K562 (cell line): ENCODE measurements around the gene MYO15B. TPM values are rescaled to one million over a fixed set of nuclear protein-coding genes. Genes with fewer than 3 reads are reported as not detected.

Experiments
- ATAC-seq: fragments of 200-7000 bp; cut with Tn5 transposase; 3 replicates; pipeline ENCODE4 v1.9.1; 2020; ENCODE audit warnings: moderate library complexity
- BruUV-seq: library from RNA; stranded (reverse); fragments of 400-500 nt; replicated peaks from 2 replicates; lab custom pipeline; 2021; lab: Mats Ljungman, UMichigan
- CTCF ChIA-PET: fragments of 300-600 bp; formaldehyde crosslinking; extraction: SDS; loops from one replicate; lab custom pipeline; 2021; ENCODE audit warnings: low intra/inter-chr PET ratio; lab: Yijun Ruan, JAX
- POLR2A ChIA-PET: fragments of 300-600, 350-650 bp; sonication (Branson Sonifier 250); formaldehyde crosslinking; extraction: SDS; loops from one replicate; lab custom pipeline; 2021; ENCODE audit warnings: antibody characterized with exemption, inconsistent platforms; lab: Yijun Ruan, JAX
- DNase-seq, 4 experiments: peaks; one replicate each; pipeline versions ENCODE4 v3.0.0 to v3.0.0-alpha.2; 2011 to 2018; ENCODE audit warnings: low spot score in 3 of 4, mixed read lengths in 3 of 4; ENCODE audit errors: extremely low read depth in 1 of 4
- FAIRE-seq: peaks from 2 replicates; lab custom pipeline; 2011; peaks lifted over from hg19 to GRCh38; lab: Jason Lieb, UNC
- H2AFZ ChIP-seq: 2 replicates; pipeline ENCODE4 v1.6.0; 2011; ENCODE audit warnings: low read depth, low read length, control low read depth, inconsistent platforms
- H3K27ac ChIP-seq: fragments of 200-600 bp; 3 replicates; pipeline ENCODE4 v1.8.0; 2011; ENCODE audit warnings: low read depth, mild to moderate bottlenecking, control low read depth, inconsistent platforms, low read length, moderate library complexity, mixed read lengths; ENCODE audit errors: extremely low read depth
- H3K27me3 ChIP-seq, 2 experiments: fragments of 300-600 bp in 1 of 2; 2 replicates in 1 of 2; 3 replicates in 1 of 2; pipeline versions ENCODE4 v1.6.0 to v1.8.0; 2011; ENCODE audit warnings: inconsistent platforms in 2 of 2, low read length in 2 of 2, mild to moderate bottlenecking in 1 of 2, mixed read lengths in 1 of 2, moderate library complexity in 1 of 2; ENCODE audit not compliant: control insufficient read depth in 2 of 2, insufficient read depth in 2 of 2
- H3K36me3 ChIP-seq: fragments of 300-600 bp; 3 replicates; pipeline ENCODE4 v1.8.0; 2011; ENCODE audit warnings: mild to moderate bottlenecking, low read length, inconsistent platforms; ENCODE audit not compliant: control insufficient read depth, insufficient read depth
- H3K4me1 ChIP-seq, 2 experiments: fragments of 200-600 bp in 1 of 2; replicated peaks in 1 of 2; 2 replicates in 1 of 2; 3 replicates in 1 of 2; pipeline versions ENCODE4 v1.5.1 to v1.8.0; 2011; ENCODE audit warnings: inconsistent platforms in 2 of 2, low read length in 2 of 2, mild to moderate bottlenecking in 1 of 2, mixed read lengths in 1 of 2, moderate library complexity in 1 of 2; ENCODE audit not compliant: control insufficient read depth in 2 of 2, insufficient read depth in 2 of 2
- H3K4me2 ChIP-seq: 2 replicates; pipeline ENCODE4 v1.6.1; 2011; ENCODE audit warnings: low read length, control low read depth, inconsistent platforms, mixed read lengths; ENCODE audit not compliant: insufficient read depth
- H3K4me3 ChIP-seq: fragments of 200-600 bp; sonication (generic), shearing (Covaris generic); 2 replicates; pipeline ENCODE4 v1.5.1; 2016; ENCODE audit warnings: control low read depth, inconsistent platforms
- H3K79me2 ChIP-seq: fragments of 200-600 bp; 3 replicates; pipeline ENCODE4 v1.8.0; 2011; ENCODE audit warnings: low read length, inconsistent platforms; ENCODE audit not compliant: control insufficient read depth, insufficient read depth
- H3K9ac ChIP-seq, 2 experiments: 2 replicates each; pipeline versions ENCODE4 v1.6.0 to v1.6.1; 2011; ENCODE audit warnings: low read depth in 2 of 2, low read length in 2 of 2, control low read depth in 1 of 2, inconsistent platforms in 1 of 2, mild to moderate bottlenecking in 1 of 2, mixed read lengths in 1 of 2; ENCODE audit not compliant: insufficient read depth in 1 of 2
- H3K9me1 ChIP-seq: one replicate; pipeline ENCODE4 v1.6.0; 2011; ENCODE audit warnings: inconsistent platforms, mild to moderate bottlenecking, low read length, moderate library complexity; ENCODE audit not compliant: control insufficient read depth, insufficient read depth
- H3K9me3 ChIP-seq: replicated peaks from 2 replicates; pipeline ENCODE4 v1.5.1; 2011; ENCODE audit warnings: low read depth, low read length, inconsistent platforms; ENCODE audit not compliant: control insufficient read depth, insufficient read depth
- H4K20me1 ChIP-seq: replicated peaks from 2 replicates; pipeline ENCODE4 v1.6.1; 2011; ENCODE audit warnings: low read length, inconsistent platforms, mixed read lengths; ENCODE audit not compliant: control insufficient read depth, insufficient read depth
- PTTG1 ChIP-seq: fragments of 450-650 bp; IDR thresholded peaks from 2 replicates; pipeline ENCODE4 v1.6.1; 2016; ENCODE audit warnings: low read depth, mild to moderate bottlenecking, missing genetic modification characterization, missing compliant biosample characterization
- WHSC1 ChIP-seq: IDR thresholded peaks from one replicate; pipeline ENCODE4 v1.6.1; 2012; ENCODE audit warnings: low read length, control low read depth, inconsistent platforms
- ZNF24 ChIP-seq: fragments of 450-650 bp; IDR thresholded peaks from 2 replicates; pipeline ENCODE4 v1.6.1; 2016
- WGBS: fragments of 100-300 bp; shearing (Covaris generic); methylation state at CpG from one replicate; pipeline ENCODE4 v1.1.6; 2016; ENCODE audit warnings: low coverage, mixed read lengths; ENCODE audit not compliant: insufficient coverage; ENCODE audit errors: missing lambda C conversion rate; 5-methylcytosine and 5-hydroxymethylcytosine counted together
- in situ Hi-C: fragments of 300-500 bp; cut with MboI; formaldehyde crosslinking; loops from 4 replicates; pipeline ENCODE4 v1.15.0; 2018; ENCODE audit warnings: inconsistent platforms, mixed read lengths
- intact Hi-C: fragments of 100-400 bp; cut with micrococcal nuclease; formaldehyde crosslinking; loops from 2 replicates; pipeline ENCODE4 v1.14.2; 2022
- polyA plus RNA-seq, 8 experiments: library from polyadenylated mRNA; depleted of rRNA in 4 of 8; stranded (reverse) in 5 of 8; unstranded in 3 of 8; fragments of >200 nt; fragmentation: Nextera tagmentation in 2 of 8; fragmentation: Illumina TruSeq in 1 of 8; extraction: Ambion mirVana in 2 of 8; extraction: Trizol in 1 of 8; gene quantifications; 2 replicates each; pipeline versions ENCODE4 v1.2.1 to v1.2.3, GENCODE V29; 2011 to 2014; ENCODE audit warnings: inconsistent platforms in 1 of 8, missing spikeins in 1 of 8
- total RNA-seq, 7 experiments: library from RNA; depleted of rRNA in 6 of 7; stranded (reverse); fragments of >200 nt in 6 of 7; fragmentation: Illumina TruSeq in 2 of 7; extraction: Trizol in 2 of 7; gene quantifications; 2 replicates each; pipeline versions ENCODE4 v1.2.1 to v1.2.3, GENCODE V29; 2011 to 2021; ENCODE audit warnings: low replicate concordance in 1 of 7
- TF ChIP-seq, protein P1 (sequence below): fragments of 200-800 bp; sonication (Bioruptor generic); IDR thresholded peaks from 2 replicates; pipeline ENCODE4 v1.6.1; 2017; ENCODE audit warnings: missing genetic modification characterization, missing compliant biosample characterization
- TF ChIP-seq, protein P2 (sequence below): fragments of 250-450 bp; sonication (Bioruptor Pico); IDR thresholded peaks from 2 replicates; pipeline ENCODE4 v1.8.0; 2022; ENCODE audit warnings: moderate library complexity, mild to moderate bottlenecking, inconsistent platforms

MYO15B gene
- total and polyA plus RNA-seq, 9 of the 15 experiments (the other 6 are each of a cell fraction or from before 2014, with no cell fraction given): 0.05 to 3.1 (median 0.83) TPM; not detected in 2

DNA sequence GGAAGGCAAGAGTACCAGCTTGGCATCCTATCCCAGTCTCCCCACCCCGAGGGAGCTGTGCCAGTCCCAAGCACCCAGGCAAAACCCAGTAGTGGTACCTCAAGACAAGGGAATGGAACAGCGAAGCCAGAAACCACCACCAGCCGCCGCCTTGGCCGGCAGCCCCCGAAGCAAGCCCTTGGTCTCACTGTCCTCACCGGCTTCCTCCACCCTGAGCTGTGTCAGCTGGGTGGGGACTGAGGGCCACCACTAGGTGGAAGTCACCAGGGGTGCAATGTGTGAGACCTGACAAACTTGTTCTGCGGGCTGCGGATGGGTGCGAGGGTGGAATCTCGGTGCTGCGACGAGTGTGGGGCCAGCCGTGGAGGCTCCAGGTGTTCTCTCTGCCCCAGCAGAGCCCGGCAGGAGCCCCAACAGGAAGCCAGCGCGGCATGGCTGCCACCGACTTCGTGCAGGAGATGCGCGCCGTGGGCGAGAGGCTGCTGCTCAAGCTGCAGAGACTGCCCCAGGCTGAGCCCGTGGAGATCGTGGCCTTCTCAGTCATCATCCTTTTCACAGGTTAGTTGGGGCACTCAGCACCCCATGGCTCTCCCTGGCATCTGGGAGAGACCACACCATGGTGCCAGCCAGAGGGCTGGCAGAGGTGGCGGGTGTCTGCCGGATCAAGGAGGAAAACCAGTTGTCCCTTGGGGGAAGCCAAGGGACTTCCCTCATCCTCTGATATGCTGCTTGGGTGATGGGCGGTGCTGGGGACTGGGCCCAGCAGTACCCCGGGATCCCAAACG is 52.4 kb downstream of the MYO15B start:
- intact Hi-C loops (no loop called here), in situ Hi-C loops (no loop called here)
- H3K36me3 ChIP-seq: peaks cover 3% of the 10 kb centered on the region; the same call in 1 of the 3 replicates
- H3K9ac ChIP-seq: no peak overlapping the region; a peak in 1 of 4 replicates
- H3K79me2 ChIP-seq: no peaks in the 10 kb centered on the region
- ChIA-PET POLR2A (interaction anchor here (1.1 kb wide), 1 partner anchor 15 kb away, joined by 4 read pairs; no protein-coding TSS in a partner anchor), CTCF (no interaction called here)
- H3K9me1 ChIP-seq: no peaks in the 10 kb centered on the region
- H3K27ac ChIP-seq: no peak overlapping the region
- DNase-seq (no peak), ATAC-seq (no peak)
- 0 out of 2 replicates have a peak, but pooled peaks cover 6% of the 10 kb centered on the region for H4K20me1 ChIP-seq
- H3K4me3 ChIP-seq: no peak overlapping the region
- TF ChIP-seq, protein P1, sequence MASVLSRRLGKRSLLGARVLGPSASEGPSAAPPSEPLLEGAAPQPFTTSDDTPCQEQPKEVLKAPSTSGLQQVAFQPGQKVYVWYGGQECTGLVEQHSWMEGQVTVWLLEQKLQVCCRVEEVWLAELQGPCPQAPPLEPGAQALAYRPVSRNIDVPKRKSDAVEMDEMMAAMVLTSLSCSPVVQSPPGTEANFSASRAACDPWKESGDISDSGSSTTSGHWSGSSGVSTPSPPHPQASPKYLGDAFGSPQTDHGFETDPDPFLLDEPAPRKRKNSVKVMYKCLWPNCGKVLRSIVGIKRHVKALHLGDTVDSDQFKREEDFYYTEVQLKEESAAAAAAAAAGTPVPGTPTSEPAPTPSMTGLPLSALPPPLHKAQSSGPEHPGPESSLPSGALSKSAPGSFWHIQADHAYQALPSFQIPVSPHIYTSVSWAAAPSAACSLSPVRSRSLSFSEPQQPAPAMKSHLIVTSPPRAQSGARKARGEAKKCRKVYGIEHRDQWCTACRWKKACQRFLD (CRISPR knock-in tag): no peak
- no peak for TF ChIP-seq ZNF24
- TF ChIP-seq PTTG1 (tag): no peak
- TF ChIP-seq WHSC1: no peak
- TF ChIP-seq, protein P2, sequence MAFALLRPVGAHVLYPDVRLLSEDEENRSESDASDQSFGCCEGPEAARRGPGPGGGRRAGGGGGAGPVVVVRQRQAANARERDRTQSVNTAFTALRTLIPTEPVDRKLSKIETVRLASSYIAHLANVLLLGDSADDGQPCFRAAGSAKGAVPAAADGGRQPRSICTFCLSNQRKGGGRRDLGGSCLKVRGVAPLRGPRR (CRISPR knock-in tag): no peak
- TF ChIP-seq, all 486 proteins: peak for 0
- Histone ChIP-seq H3K9me3 (no peaks in the 10 kb centered on the region), H3K4me1 (peaks cover 15 to 42% of the 10 kb centered on the region in 2 experiments; a peak in 4 of 5 replicates), H3K27me3 (no peaks in the 10 kb centered on the region), H3K4me2 (no peak overlapping the region), H2AFZ (no peak overlapping the region)
- 84% methylated on average over 24 of the region's 30 CpGs for WGBS
- FAIRE-seq: no peak
- BruUV-seq: no TSS peak
